SW480 (cell line): ENCODE measurements around the gene STARD9.
A peak's percentile ranks its signal among the peaks of the same experiment; 100 is the strongest.

Experiments used
- DNase-seq: peaks from one replicate; pipeline ENCODE4 v3.0.0-alpha.2; 2016; ENCODE audit warnings: low spot score

Gene STARD9

GRCh38 chr15:42627485-42627884, 52.1 kb downstream of the STARD9 start:
- no peak for DNase-seq

GRCh38 chr15:42628761-42629160, 53.4 kb downstream of the STARD9 start:
- no peak for DNase-seq

GRCh38 chr15:42632105-42632675, 56.8 kb downstream of the STARD9 start:
- no peak for DNase-seq

- DNase-seq: no peak
These were observed 64.7 kb downstream of the STARD9 start for GRCh38 chr15:42640109-42640508.

- DNase-seq: peak; percentile 73
These were observed 75.0 kb downstream of the STARD9 start for GRCh38 chr15:42650208-42651066.

- no peak for DNase-seq
These were observed 90.4 kb downstream of the STARD9 start for GRCh38 chr15:42665827-42666226.

GRCh38 chr15:42667855-42668254, 92.4 kb downstream of the STARD9 start:
- no peak for DNase-seq

GRCh38 chr15:42670451-42670850, 95.0 kb downstream of the STARD9 start:
- no peak for DNase-seq

- DNase-seq: no peak
These were observed 97.0 kb downstream of the STARD9 start for GRCh38 chr15:42672444-42672843.

- no peak for DNase-seq
These were observed 99.1 kb downstream of the STARD9 start for GRCh38 chr15:42674472-42674871.

GRCh38 chr15:42675021-42675420, 99.6 kb downstream of the STARD9 start:
- no peak for DNase-seq

GRCh38 chr15:42679285-42680141, 104.1 kb downstream of the STARD9 start:
- no peak for DNase-seq

GRCh38 chr15:42680142-42680482, 104.7 kb downstream of the STARD9 start:
- DNase-seq: peak; percentile 23

- no peak for DNase-seq
These were observed 105.7 kb downstream of the STARD9 start for GRCh38 chr15:42681119-42681518.

GRCh38 chr15:42686281-42686680, 110.9 kb downstream of the STARD9 start:
- no peak for DNase-seq

GRCh38 chr15:42687740-42688139, 112.3 kb downstream of the STARD9 start:
- DNase-seq: no peak

GRCh38 chr15:42688301-42688700, 112.9 kb downstream of the STARD9 start:
- DNase-seq: no peak

GRCh38 chr15:42691308-42691707, 115.9 kb downstream of the STARD9 start:
- no peak for DNase-seq

GRCh38 chr15:42691770-42692169, 116.4 kb downstream of the STARD9 start:
- DNase-seq: no peak

GRCh38 chr15:42692536-42692935, 117.1 kb downstream of the STARD9 start:
- DNase-seq: no peak

- no peak for DNase-seq
These were observed 117.6 kb downstream of the STARD9 start for GRCh38 chr15:42692997-42693396.

- no peak for DNase-seq
These were observed 118.1 kb downstream of the STARD9 start for GRCh38 chr15:42693496-42693895.

GRCh38 chr15:42693942-42694341, 118.5 kb downstream of the STARD9 start:
- no peak for DNase-seq
